Adrenal gland (tissue), 5 donors: Measurements from ENCODE around the gene MTG2.

Experiments
- POLR2A ChIP-seq, 2 donors: fragments of 450-650 bp; IDR thresholded peaks; one replicate each; pipeline ENCODE4 v1.6.1; 2017; ENCODE audit warnings: antibody characterized with exemption in 2 of 2, mild to moderate bottlenecking in 2 of 2, moderate library complexity in 1 of 2
- TF ChIP-seq, protein P1 (sequence below), 6 experiments: fragments of 450-650 bp in 4 of 6; fragments of 200-600 bp in 2 of 6; sonication (generic) in 1 of 6; IDR thresholded peaks; 1 replicate in 5 of 6; 2 replicates in 1 of 6; pipeline versions ENCODE4 v1.5.1 to v1.8.0; 2016 to 2021; ENCODE audit warnings: antibody characterized with exemption in 6 of 6, mild to moderate bottlenecking in 2 of 6, moderate library complexity in 1 of 6
- donor health status: DM: no; HTN: no; CAD: no.

GRCh38 chr20:62134735-62135231 is 48.0 kb upstream of the MTG2 start:
- TF ChIP-seq, protein P1, sequence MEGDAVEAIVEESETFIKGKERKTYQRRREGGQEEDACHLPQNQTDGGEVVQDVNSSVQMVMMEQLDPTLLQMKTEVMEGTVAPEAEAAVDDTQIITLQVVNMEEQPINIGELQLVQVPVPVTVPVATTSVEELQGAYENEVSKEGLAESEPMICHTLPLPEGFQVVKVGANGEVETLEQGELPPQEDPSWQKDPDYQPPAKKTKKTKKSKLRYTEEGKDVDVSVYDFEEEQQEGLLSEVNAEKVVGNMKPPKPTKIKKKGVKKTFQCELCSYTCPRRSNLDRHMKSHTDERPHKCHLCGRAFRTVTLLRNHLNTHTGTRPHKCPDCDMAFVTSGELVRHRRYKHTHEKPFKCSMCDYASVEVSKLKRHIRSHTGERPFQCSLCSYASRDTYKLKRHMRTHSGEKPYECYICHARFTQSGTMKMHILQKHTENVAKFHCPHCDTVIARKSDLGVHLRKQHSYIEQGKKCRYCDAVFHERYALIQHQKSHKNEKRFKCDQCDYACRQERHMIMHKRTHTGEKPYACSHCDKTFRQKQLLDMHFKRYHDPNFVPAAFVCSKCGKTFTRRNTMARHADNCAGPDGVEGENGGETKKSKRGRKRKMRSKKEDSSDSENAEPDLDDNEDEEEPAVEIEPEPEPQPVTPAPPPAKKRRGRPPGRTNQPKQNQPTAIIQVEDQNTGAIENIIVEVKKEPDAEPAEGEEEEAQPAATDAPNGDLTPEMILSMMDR (IDR thresholded peaks at IDR 0.05) = no peak
- TF ChIP-seq POLR2A (IDR thresholded peaks at IDR 0.05) = peak in 1 of 2 donors; percentile 15
